ENCODE data around the gene PTPRN2.
"Not testable (repeated sequence)": the region's sequence is repeated elsewhere in the genome, so short reads cannot be mapped to it uniquely, and the experiment has no call there.

Gene PTPRN2

GRCh38 chr7:158300427-158300826, 287.2 kb downstream of the PTPRN2 start:
- no peak for DNase-seq (ENCODE audit: low read depth)
- no peak for TF ChIP-seq CTCF (IDR thresholded peaks at IDR 0.05; ENCODE audit: low read depth, low read length, missing control alignments)
- H3K4me3 ChIP-seq (ENCODE audit: low read depth, low read length): no peak overlapping the region

GRCh38 chr7:158299607-158300006, 288.0 kb downstream of the PTPRN2 start:
- no peak overlapping the region for H3K4me3 ChIP-seq (ENCODE audit: low read depth, low read length)
- TF ChIP-seq CTCF (IDR thresholded peaks at IDR 0.05; ENCODE audit: low read depth, low read length, missing control alignments): no peak
- DNase-seq (ENCODE audit: low read depth): no peak

GRCh38 chr7:158296798-158297104, 290.9 kb downstream of the PTPRN2 start:
- H3K4me3 ChIP-seq (ENCODE audit: low read depth, low read length): no peak overlapping the region
- TF ChIP-seq CTCF (IDR thresholded peaks at IDR 0.05; ENCODE audit: low read depth, low read length, missing control alignments): no peak
- no peak for DNase-seq (ENCODE audit: low read depth)

- H3K4me3 ChIP-seq (ENCODE audit: low read depth, low read length): no peak overlapping the region
- TF ChIP-seq CTCF (IDR thresholded peaks at IDR 0.05; ENCODE audit: low read depth, low read length, missing control alignments): no peak
- no peak for DNase-seq (ENCODE audit: low read depth)
Observed at GRCh38 chr7:158295966-158296797, 291.4 kb downstream of the PTPRN2 start.

GRCh38 chr7:158294468-158295215, 293.0 kb downstream of the PTPRN2 start:
- not testable (repeated sequence) for DNase-seq (ENCODE audit: low read depth); H3K4me3 ChIP-seq (ENCODE audit: low read depth, low read length)

GRCh38 chr7:158292948-158293347, 294.7 kb downstream of the PTPRN2 start:
- no peak for DNase-seq (ENCODE audit: low read depth)
- no peak for TF ChIP-seq CTCF (IDR thresholded peaks at IDR 0.05; ENCODE audit: low read depth, low read length, missing control alignments)
- H3K4me3 ChIP-seq (ENCODE audit: low read depth, low read length): no peak overlapping the region

- TF ChIP-seq CTCF (IDR thresholded peaks at IDR 0.05; ENCODE audit: low read depth, low read length, missing control alignments): no peak
- no peak for DNase-seq (ENCODE audit: low read depth)
Observed at GRCh38 chr7:158291998-158292397, 295.6 kb downstream of the PTPRN2 start.

More at GRCh38 chr7:158291998-158292397, 295.6 kb downstream of the PTPRN2 start:
- no peak overlapping the region for H3K4me3 ChIP-seq (ENCODE audit: low read depth, low read length)
